ENCODE data around the gene DGKI. TPM values are rescaled to one million over a fixed set of nuclear protein-coding genes. Genes with fewer than 3 reads are reported as not detected.

The DGKI gene
- polyA plus RNA-seq, 4 donors, result 0.35 to 0.54 TPM; not detected in 2

DNA sequence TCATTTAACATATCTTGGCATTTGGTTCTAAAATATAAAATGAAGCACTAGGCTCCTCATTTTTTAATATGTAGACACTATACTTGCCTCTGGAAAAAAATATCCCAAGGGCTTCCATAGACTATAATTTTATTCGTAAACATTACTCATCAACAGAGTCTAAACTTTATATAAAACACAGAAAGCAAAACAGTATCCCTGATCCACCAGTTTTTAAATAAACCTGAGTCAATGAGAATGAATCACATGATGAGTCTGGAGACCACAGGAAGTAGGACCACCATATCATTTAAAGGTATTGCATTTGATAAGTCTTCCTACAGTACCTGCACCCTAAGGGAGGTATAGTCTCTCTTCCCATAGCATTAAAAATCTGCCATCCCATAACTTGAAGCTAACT is 228.0 kb downstream of the DGKI start:
- H3K9me3 ChIP-seq (ENCODE audit: control insufficient read depth in 2 of 2, insufficient read depth in 1 of 2, low read depth in 1 of 2, low read length in 1 of 2), result no peaks in the 10 kb centered on the region
- no peak overlapping the region for H3K4me3 ChIP-seq (ENCODE audit: low read depth in 1 of 3, low read length in 3 of 3)
- no peak overlapping the region for H3K27ac ChIP-seq (ENCODE audit: low read depth in 1 of 3, low read length in 2 of 3)
- H3K4me1 ChIP-seq (ENCODE audit: control insufficient read depth in 3 of 3, insufficient read depth in 2 of 3, low read depth in 1 of 3, low read length in 2 of 3), result no peaks in the 10 kb centered on the region
- 95 to 100% (median 96%) methylated on average over 1 of the region's 1 CpG for WGBS, 3 donors
- FAIRE-seq (no peak), DNase-seq (no peak)
- peaks cover 0 to 1% (median 0%) of the 10 kb centered on the region in 3 donors for H3K27me3 ChIP-seq (ENCODE audit: control insufficient read depth in 3 of 3, insufficient read depth in 3 of 3, low read length in 3 of 3)
- no peaks in the 10 kb centered on the region for H3K36me3 ChIP-seq (ENCODE audit: control insufficient read depth in 3 of 3, insufficient read depth in 2 of 3, low read depth in 1 of 3, low read length in 3 of 3)

- H3K4me1 ChIP-seq (ENCODE audit: control insufficient read depth in 3 of 3, insufficient read depth in 2 of 3, low read depth in 1 of 3, low read length in 2 of 3), result no peaks in the 10 kb centered on the region
These were observed 233.7 kb downstream of the DGKI start for GRCh38 chr7:137613006-137613525.

GRCh38 chr7:137611606-137612005 is 235.2 kb downstream of the DGKI start:
- DNase-seq, result no peak
- H3K27me3 ChIP-seq (ENCODE audit: control insufficient read depth in 3 of 3, insufficient read depth in 3 of 3, low read length in 3 of 3), result peaks cover 0 to 5% (median 0%) of the 10 kb centered on the region in 3 donors
- H3K4me3 ChIP-seq (ENCODE audit: low read depth in 1 of 3, low read length in 3 of 3), result no peak overlapping the region
- H3K36me3 ChIP-seq (ENCODE audit: control insufficient read depth in 3 of 3, insufficient read depth in 2 of 3, low read depth in 1 of 3, low read length in 3 of 3), result no peaks in the 10 kb centered on the region
- no peak overlapping the region for H3K27ac ChIP-seq (ENCODE audit: low read depth in 1 of 3, low read length in 2 of 3)
- H3K4me1 ChIP-seq (ENCODE audit: control insufficient read depth in 3 of 3, insufficient read depth in 2 of 3, low read depth in 1 of 3, low read length in 2 of 3), result no peaks in the 10 kb centered on the region
- no peaks in the 10 kb centered on the region for H3K9me3 ChIP-seq (ENCODE audit: control insufficient read depth in 2 of 2, insufficient read depth in 1 of 2, low read depth in 1 of 2, low read length in 1 of 2)
- WGBS, 3 donors, result 69 to 73% (median 73%) methylated on average over 2 of the region's 2 CpGs
- FAIRE-seq, result no peak

More at GRCh38 chr7:137613006-137613525, 233.7 kb downstream of the DGKI start:
- FAIRE-seq, result no peak
- Histone ChIP-seq H3K4me3 (ENCODE audit: low read depth in 1 of 3, low read length in 3 of 3) (no peak overlapping the region), H3K9me3 (ENCODE audit: control insufficient read depth in 2 of 2, insufficient read depth in 1 of 2, low read depth in 1 of 2, low read length in 1 of 2) (no peaks in the 10 kb centered on the region), H3K27me3 (ENCODE audit: control insufficient read depth in 3 of 3, insufficient read depth in 3 of 3, low read length in 3 of 3) (peaks cover 0 to 5% (median 0%) of the 10 kb centered on the region in 3 donors), H3K36me3 (ENCODE audit: control insufficient read depth in 3 of 3, insufficient read depth in 2 of 3, low read depth in 1 of 3, low read length in 3 of 3) (no peaks in the 10 kb centered on the region), H3K27ac (ENCODE audit: low read depth in 1 of 3, low read length in 2 of 3) (no peak overlapping the region)
- no peak for DNase-seq
- 75 to 90% (median 77%) methylated on average over 3 of the region's 3 CpGs for WGBS, 3 donors

- H3K36me3 ChIP-seq (ENCODE audit: control insufficient read depth in 3 of 3, insufficient read depth in 2 of 3, low read depth in 1 of 3, low read length in 3 of 3), result no peaks in the 10 kb centered on the region
- no peaks in the 10 kb centered on the region for H3K4me1 ChIP-seq (ENCODE audit: control insufficient read depth in 3 of 3, insufficient read depth in 2 of 3, low read depth in 1 of 3, low read length in 2 of 3)
- peaks cover 0 to 4% (median 0%) of the 10 kb centered on the region in 3 donors for H3K27me3 ChIP-seq (ENCODE audit: control insufficient read depth in 3 of 3, insufficient read depth in 3 of 3, low read length in 3 of 3)
- no peaks in the 10 kb centered on the region for H3K9me3 ChIP-seq (ENCODE audit: control insufficient read depth in 2 of 2, insufficient read depth in 1 of 2, low read depth in 1 of 2, low read length in 1 of 2)
- DNase-seq (no peak), FAIRE-seq (no peak)
- WGBS, 3 donors, result 83 to 88% (median 84%) methylated on average over 6 of the region's 6 CpGs
- H3K4me3 ChIP-seq (ENCODE audit: low read depth in 1 of 3, low read length in 3 of 3), result no peak overlapping the region
- no peak overlapping the region for H3K27ac ChIP-seq (ENCODE audit: low read depth in 1 of 3, low read length in 2 of 3)
These were observed 237.3 kb downstream of the DGKI start for GRCh38 chr7:137609500-137609899.

DNA sequence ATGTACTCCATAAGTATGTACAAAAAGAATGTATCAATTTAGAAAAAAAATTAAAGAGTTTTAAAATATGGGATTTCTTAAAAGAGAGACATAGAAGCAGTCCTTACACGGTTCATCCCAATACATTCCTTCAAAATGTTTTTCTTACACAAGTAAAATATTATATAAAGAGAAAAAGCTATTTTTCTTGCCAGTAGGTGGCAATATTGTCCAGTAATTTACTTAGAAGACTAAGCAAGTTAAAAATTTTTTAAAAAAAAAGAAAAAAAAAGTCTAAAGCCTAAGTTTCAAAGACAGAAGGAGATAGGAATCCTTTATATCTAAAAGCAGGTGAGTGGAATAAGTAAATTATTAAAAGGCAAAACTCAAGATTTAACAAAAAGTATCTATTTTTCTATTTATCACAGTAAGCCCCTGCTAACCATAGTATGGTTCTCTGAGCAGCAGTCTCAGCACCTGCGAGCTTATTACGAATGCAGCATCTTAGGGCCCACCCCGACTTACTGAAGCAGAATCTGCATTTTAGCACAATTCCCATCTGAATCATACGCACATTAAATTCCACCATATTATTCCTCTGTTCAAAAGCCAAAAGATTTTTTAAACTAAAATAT is 240.6 kb downstream of the DGKI start:
- peaks cover 0 to 6% (median 0%) of the 10 kb centered on the region in 3 donors for H3K27me3 ChIP-seq (ENCODE audit: control insufficient read depth in 3 of 3, insufficient read depth in 3 of 3, low read length in 3 of 3)
- H3K9me3 ChIP-seq (ENCODE audit: control insufficient read depth in 2 of 2, insufficient read depth in 1 of 2, low read depth in 1 of 2, low read length in 1 of 2), result no peaks in the 10 kb centered on the region
- peak; percentile 57 for FAIRE-seq
- no peaks in the 10 kb centered on the region for H3K4me1 ChIP-seq (ENCODE audit: control insufficient read depth in 3 of 3, insufficient read depth in 2 of 3, low read depth in 1 of 3, low read length in 2 of 3)
- H3K36me3 ChIP-seq (ENCODE audit: control insufficient read depth in 3 of 3, insufficient read depth in 2 of 3, low read depth in 1 of 3, low read length in 3 of 3), result no peaks in the 10 kb centered on the region
- H3K4me3 ChIP-seq (ENCODE audit: low read depth in 1 of 3, low read length in 3 of 3), result no peak overlapping the region
- WGBS, 3 donors, result 55 to 65% (median 57%) methylated on average over 5 of the region's 5 CpGs
- H3K27ac ChIP-seq (ENCODE audit: low read depth in 1 of 3, low read length in 2 of 3), result no peak overlapping the region
- peak; percentile 25 to 41 for DNase-seq

DNA sequence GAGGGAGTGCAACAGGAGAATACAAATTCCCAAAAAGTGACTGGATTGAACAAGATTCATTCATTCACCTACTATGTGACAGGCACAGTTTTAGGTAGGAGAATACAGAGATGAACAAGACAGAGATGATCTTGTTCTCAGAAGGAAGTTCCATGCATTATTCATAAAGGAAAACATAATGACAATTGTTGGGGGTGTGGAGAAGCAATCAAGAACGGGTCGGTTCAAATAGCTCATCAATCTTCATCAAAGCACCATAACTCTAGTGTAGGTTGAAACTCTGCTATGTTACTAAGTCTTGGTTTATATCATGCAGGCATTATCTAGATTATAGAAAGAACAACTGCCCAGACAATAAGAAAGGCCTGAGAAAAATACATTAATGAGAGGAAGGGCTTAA is 243.7 kb downstream of the DGKI start:
- Histone ChIP-seq H3K36me3 (ENCODE audit: control insufficient read depth in 3 of 3, insufficient read depth in 2 of 3, low read depth in 1 of 3, low read length in 3 of 3) (no peaks in the 10 kb centered on the region), H3K4me3 (ENCODE audit: low read depth in 1 of 3, low read length in 3 of 3) (no peak overlapping the region), H3K9me3 (ENCODE audit: control insufficient read depth in 2 of 2, insufficient read depth in 1 of 2, low read depth in 1 of 2, low read length in 1 of 2) (no peaks in the 10 kb centered on the region), H3K27ac (ENCODE audit: low read depth in 1 of 3, low read length in 2 of 3) (no peak overlapping the region), H3K27me3 (ENCODE audit: control insufficient read depth in 3 of 3, insufficient read depth in 3 of 3, low read length in 3 of 3) (peaks cover 0 to 2% (median 0%) of the 10 kb centered on the region in 3 donors), H3K4me1 (ENCODE audit: control insufficient read depth in 3 of 3, insufficient read depth in 2 of 3, low read depth in 1 of 3, low read length in 2 of 3) (no peaks in the 10 kb centered on the region)
- WGBS, 3 donors, result 21 to 51% (median 32%) methylated on average over 2 of the region's 2 CpGs
- no peak for FAIRE-seq
- DNase-seq, result no peak

GRCh38 chr7:137601642-137602041 is 245.1 kb downstream of the DGKI start:
- H3K27ac ChIP-seq (ENCODE audit: low read depth in 1 of 3, low read length in 2 of 3), result no peak overlapping the region
- H3K36me3 ChIP-seq (ENCODE audit: control insufficient read depth in 3 of 3, insufficient read depth in 2 of 3, low read depth in 1 of 3, low read length in 3 of 3), result no peaks in the 10 kb centered on the region
- H3K9me3 ChIP-seq (ENCODE audit: control insufficient read depth in 2 of 2, insufficient read depth in 1 of 2, low read depth in 1 of 2, low read length in 1 of 2), result no peaks in the 10 kb centered on the region
- no peak for DNase-seq
- 49 to 73% (median 51%) methylated on average over 6 of the region's 6 CpGs for WGBS, 3 donors
- H3K27me3 ChIP-seq (ENCODE audit: control insufficient read depth in 3 of 3, insufficient read depth in 3 of 3, low read length in 3 of 3), result peaks cover 0 to 2% (median 0%) of the 10 kb centered on the region in 3 donors
- no peaks in the 10 kb centered on the region for H3K4me1 ChIP-seq (ENCODE audit: control insufficient read depth in 3 of 3, insufficient read depth in 2 of 3, low read depth in 1 of 3, low read length in 2 of 3)
- no peak overlapping the region for H3K4me3 ChIP-seq (ENCODE audit: low read depth in 1 of 3, low read length in 3 of 3)
- no peak for FAIRE-seq

DNA sequence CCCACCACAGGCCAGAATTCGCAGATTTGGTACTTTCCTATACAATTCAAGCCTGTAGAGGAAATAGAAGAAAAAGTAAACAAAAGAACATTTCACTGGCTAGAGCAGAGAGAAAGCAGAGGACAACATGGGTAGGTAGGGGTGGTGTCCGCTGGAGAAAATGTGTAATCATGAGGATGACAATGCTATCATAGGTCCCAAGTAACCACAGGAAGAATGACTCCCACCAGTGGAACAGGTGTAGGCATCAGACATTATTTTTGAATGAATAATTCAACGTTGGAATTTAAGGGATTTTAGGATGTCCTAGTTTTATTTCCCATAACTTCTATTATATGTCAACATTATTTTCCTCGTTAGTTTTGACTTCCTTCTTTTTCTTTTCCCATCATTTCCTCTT is 248.9 kb downstream of the DGKI start:
- Histone ChIP-seq H3K9me3 (ENCODE audit: control insufficient read depth in 2 of 2, insufficient read depth in 1 of 2, low read depth in 1 of 2, low read length in 1 of 2) (no peaks in the 10 kb centered on the region), H3K27me3 (ENCODE audit: control insufficient read depth in 3 of 3, insufficient read depth in 3 of 3, low read length in 3 of 3) (no peaks in the 10 kb centered on the region), H3K27ac (ENCODE audit: low read depth in 1 of 3, low read length in 2 of 3) (no peak overlapping the region), H3K36me3 (ENCODE audit: control insufficient read depth in 3 of 3, insufficient read depth in 2 of 3, low read depth in 1 of 3, low read length in 3 of 3) (no peaks in the 10 kb centered on the region), H3K4me3 (ENCODE audit: low read depth in 1 of 3, low read length in 3 of 3) (no peak overlapping the region), H3K4me1 (ENCODE audit: control insufficient read depth in 3 of 3, insufficient read depth in 2 of 3, low read depth in 1 of 3, low read length in 2 of 3) (no peaks in the 10 kb centered on the region)
- FAIRE-seq (no peak), DNase-seq (no peak)
- 63 to 67% (median 64%) methylated on average over 4 of the region's 4 CpGs for WGBS, 3 donors
